ENCODE results near the gene INO80.
"Not testable (repeated sequence)": the region's sequence is repeated elsewhere in the genome, so short reads cannot be mapped to it uniquely, and the experiment has no call there.

Gene INO80

GRCh38 chr15:41079717-41080116, 36.4 kb downstream of the INO80 start:
- TF ChIP-seq, protein P1, sequence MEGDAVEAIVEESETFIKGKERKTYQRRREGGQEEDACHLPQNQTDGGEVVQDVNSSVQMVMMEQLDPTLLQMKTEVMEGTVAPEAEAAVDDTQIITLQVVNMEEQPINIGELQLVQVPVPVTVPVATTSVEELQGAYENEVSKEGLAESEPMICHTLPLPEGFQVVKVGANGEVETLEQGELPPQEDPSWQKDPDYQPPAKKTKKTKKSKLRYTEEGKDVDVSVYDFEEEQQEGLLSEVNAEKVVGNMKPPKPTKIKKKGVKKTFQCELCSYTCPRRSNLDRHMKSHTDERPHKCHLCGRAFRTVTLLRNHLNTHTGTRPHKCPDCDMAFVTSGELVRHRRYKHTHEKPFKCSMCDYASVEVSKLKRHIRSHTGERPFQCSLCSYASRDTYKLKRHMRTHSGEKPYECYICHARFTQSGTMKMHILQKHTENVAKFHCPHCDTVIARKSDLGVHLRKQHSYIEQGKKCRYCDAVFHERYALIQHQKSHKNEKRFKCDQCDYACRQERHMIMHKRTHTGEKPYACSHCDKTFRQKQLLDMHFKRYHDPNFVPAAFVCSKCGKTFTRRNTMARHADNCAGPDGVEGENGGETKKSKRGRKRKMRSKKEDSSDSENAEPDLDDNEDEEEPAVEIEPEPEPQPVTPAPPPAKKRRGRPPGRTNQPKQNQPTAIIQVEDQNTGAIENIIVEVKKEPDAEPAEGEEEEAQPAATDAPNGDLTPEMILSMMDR (IDR thresholded peaks at IDR 0.05; ENCODE audit: low read depth, low read length), result no peak
- no peak overlapping the region for H3K4me3 ChIP-seq (ENCODE audit: low read depth, low read length)

DNA sequence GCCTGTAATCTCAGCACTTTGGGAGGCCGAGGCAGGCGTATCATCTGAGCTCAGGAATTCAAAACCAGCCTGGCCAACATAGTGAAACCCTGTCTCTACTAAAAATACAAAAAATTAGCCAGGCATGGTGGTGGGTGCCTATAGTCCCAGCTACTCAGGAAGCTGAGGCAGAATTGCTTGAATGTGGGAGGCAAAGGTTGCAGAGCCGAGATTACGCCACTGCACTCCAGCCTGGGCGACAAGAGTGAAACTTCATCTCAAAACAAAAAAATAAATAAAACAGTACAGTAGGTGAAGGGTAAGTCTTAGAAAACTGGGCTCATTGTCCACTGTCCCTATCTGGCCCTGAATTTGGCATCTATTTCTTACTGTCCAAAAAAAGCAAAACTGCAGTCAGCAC, 37.2 kb downstream of the INO80 start:
- not testable (repeated sequence) for H3K4me3 ChIP-seq (ENCODE audit: low read depth, low read length)

DNA sequence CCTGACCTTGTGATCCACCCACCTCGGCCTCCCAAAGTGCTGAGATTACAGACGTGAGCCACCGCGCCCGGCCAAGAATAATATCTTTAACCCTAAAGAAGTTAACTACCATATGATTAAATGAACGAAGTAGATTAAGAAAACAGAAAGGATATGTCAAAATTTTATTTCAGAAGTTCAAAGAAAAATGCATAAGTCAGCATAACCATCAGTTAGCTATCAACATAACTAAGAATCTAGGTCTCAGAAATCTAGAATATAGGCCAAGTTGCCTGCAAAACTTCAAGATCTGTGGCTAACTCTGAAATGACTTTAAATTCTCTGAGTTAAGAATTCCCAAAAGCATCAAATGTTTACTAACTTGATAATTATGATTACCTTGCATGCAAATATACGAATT, 38.0 kb downstream of the INO80 start:
- TF ChIP-seq, protein P1 (IDR thresholded peaks at IDR 0.05; ENCODE audit: low read depth, low read length), result no peak
- H3K4me3 ChIP-seq (ENCODE audit: low read depth, low read length), result no peak overlapping the region

DNA sequence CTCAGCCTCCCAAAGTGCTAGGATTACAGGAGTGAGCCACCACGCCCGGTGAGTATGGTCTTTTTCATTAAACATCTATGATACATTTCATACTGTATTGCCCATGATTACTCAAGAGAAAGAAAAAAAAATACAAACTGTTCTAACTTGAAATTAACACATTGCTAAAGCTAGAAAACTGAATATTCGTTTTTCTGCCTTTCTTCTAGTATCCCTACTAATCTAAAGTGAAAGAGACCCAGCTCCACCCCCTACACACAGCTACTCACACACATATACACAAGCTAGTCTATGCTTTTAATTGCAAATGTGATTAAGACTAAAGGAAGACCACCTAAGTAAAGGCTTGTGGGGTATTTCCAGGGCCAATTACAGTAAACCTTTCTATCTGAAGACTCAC, 43.1 kb downstream of the INO80 start:
- TF ChIP-seq, protein P1 (IDR thresholded peaks at IDR 0.05; ENCODE audit: low read depth, low read length), result no peak

DNA sequence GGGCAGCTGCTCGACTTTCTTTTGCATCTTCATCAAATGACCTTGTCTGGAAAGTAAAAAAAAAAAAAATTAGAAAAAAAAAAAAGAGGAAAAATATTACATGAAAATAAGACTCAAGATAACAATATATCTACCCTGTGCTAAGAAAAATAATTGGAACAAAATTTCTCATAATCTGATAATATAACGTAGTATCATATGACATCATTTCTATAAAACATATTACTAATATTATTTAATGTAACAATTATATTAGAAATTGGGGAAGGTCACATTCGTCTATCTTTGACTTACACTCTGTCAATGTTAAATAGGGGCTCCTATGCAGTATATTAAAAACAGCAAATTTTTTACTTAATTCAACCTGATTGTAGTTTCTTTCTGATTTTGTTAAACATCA, 44.1 kb downstream of the INO80 start:
- TF ChIP-seq, protein P1 (IDR thresholded peaks at IDR 0.05; ENCODE audit: low read depth, low read length), result no peak

More for the DNA sequence above, 43.1 kb downstream of the INO80 start:
- H3K4me3 ChIP-seq (ENCODE audit: low read depth, low read length), result no peak overlapping the region

DNA sequence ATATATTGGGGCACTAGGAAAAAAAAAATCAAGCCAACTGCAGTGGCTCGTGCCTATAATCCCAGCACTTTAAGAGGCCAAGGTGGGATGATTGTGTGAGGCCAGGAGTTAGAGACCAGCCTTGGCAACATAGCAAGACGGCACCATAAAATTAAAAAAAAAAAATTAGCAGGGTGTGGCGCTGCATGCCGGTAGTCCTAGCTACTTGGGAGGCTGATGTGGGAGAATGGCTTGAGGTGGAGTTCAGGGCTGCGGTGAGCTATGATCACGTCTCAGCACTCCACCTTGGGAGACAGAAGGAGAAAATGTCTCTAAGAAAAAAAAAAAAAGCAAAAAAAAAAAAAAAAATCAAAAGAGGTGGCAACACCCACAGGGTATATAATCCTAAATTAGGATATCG, 49.6 kb downstream of the INO80 start:
- H3K4me3 ChIP-seq (ENCODE audit: low read depth, low read length), result no peak overlapping the region

More for the DNA sequence above, 44.1 kb downstream of the INO80 start:
- H3K4me3 ChIP-seq (ENCODE audit: low read depth, low read length), result no peak overlapping the region

GRCh38 chr15:41061667-41062066, 54.4 kb downstream of the INO80 start:
- no peak overlapping the region for H3K4me3 ChIP-seq (ENCODE audit: low read depth, low read length)
- TF ChIP-seq, protein P1 (IDR thresholded peaks at IDR 0.05; ENCODE audit: low read depth, low read length), result no peak

More for the DNA sequence above, 49.6 kb downstream of the INO80 start:
- TF ChIP-seq, protein P1 (IDR thresholded peaks at IDR 0.05; ENCODE audit: low read depth, low read length), result no peak

- TF ChIP-seq, protein P1 (IDR thresholded peaks at IDR 0.05; ENCODE audit: low read depth, low read length), result no peak
- no peak overlapping the region for H3K4me3 ChIP-seq (ENCODE audit: low read depth, low read length)
Observed at GRCh38 chr15:41060505-41060904, 55.6 kb downstream of the INO80 start.

All from WI38 (cell line).